Gastrocnemius medialis (tissue), 4 donors: ENCODE data around the gene VAT1L. TPM values are rescaled to one million over a fixed set of nuclear protein-coding genes. Genes with fewer than 3 reads are reported as not detected.

Experiments
- ATAC-seq, 2 donors: fragments of 150-250 bp; one replicate each; pipeline ENCODE4 v1.9.1; 2016
- DNase-seq, 2 donors: peaks; one replicate each; pipeline ENCODE4 v3.0.0-alpha.2; 2019
- H3K27ac ChIP-seq, 4 donors: fragments of 200-600 bp; sonication (generic); 1 replicate in 1 of 4; 2 replicates in 3 of 4; pipeline ENCODE4 v1.5.1; 2016 to 2018; ENCODE audit warnings: mild to moderate bottlenecking in 2 of 4, moderate library complexity in 1 of 4
- H3K27me3 ChIP-seq, 3 donors: fragments of 200-600 bp; sonication (generic) in 2 of 3; 1 replicate in 1 of 3; 2 replicates in 2 of 3; pipeline versions ENCODE4 v1.5.1 to v1.6.0; 2016 to 2019; ENCODE audit warnings: mild to moderate bottlenecking in 1 of 3, moderate library complexity in 1 of 3
- H3K36me3 ChIP-seq, 2 donors: fragments of 200-600 bp; sonication (generic) in 1 of 2; one replicate each; pipeline ENCODE4 v1.5.1; 2017 to 2018
- H3K4me1 ChIP-seq, 2 donors: fragments of 200-600 bp; sonication (generic) in 1 of 2; one replicate each; pipeline ENCODE4 v1.5.1; 2016 to 2017; ENCODE audit warnings: mild to moderate bottlenecking in 2 of 2
- H3K4me3 ChIP-seq, 4 donors: fragments of 200-600 bp; sonication (generic) in 3 of 4; 1 replicate in 1 of 4; 2 replicates in 3 of 4; pipeline ENCODE4 v1.5.1; 2016 to 2019; ENCODE audit warnings: mild to moderate bottlenecking in 2 of 4
- H3K9me3 ChIP-seq, 3 donors: fragments of 200-600 bp; sonication (generic) in 2 of 3; 1 replicate in 1 of 3; 2 replicates in 2 of 3; pipeline ENCODE4 v1.5.1; 2016 to 2019
- POLR2A ChIP-seq, 2 donors: fragments of 450-650 bp; IDR thresholded peaks; one replicate each; pipeline ENCODE4 v1.6.1; 2017; ENCODE audit warnings: antibody characterized with exemption in 2 of 2, mild to moderate bottlenecking in 2 of 2, moderate library complexity in 2 of 2
- in situ Hi-C, 4 donors: fragments of 200-750 bp; cut with MboI; loops; one replicate each; pipeline versions ENCODE4 v1.15.0 to v1.8.0; 2017; ENCODE audit warnings: low sequenced_read_pairs in 4 of 4
- intact Hi-C: fragments of 100-400 bp; cut with DNase I; formaldehyde crosslinking; loops from one replicate; pipeline ENCODE4 v1.15.1; 2023; ENCODE audit warnings: low total_unique reads
- total RNA-seq, 4 donors: library from RNA; depleted of rRNA; stranded (reverse); fragments of >200 nt; gene quantifications; one replicate each; pipeline versions ENCODE4 v1.1.0 to v1.2.3, GENCODE V29; 2016
- TF ChIP-seq, protein P1 (sequence below), 5 experiments: fragments of 450-650 bp in 3 of 5; fragments of 200-600 bp in 2 of 5; sonication (generic) in 2 of 5; IDR thresholded peaks in 4 of 5; conservative IDR thresholded peaks in 1 of 5; 1 replicate in 4 of 5; 2 replicates in 1 of 5; pipeline ENCODE4 v1.5.1; 2016 to 2019; ENCODE audit warnings: antibody characterized with exemption in 5 of 5, mild to moderate bottlenecking in 3 of 5, moderate library complexity in 3 of 5

Gene VAT1L
- total RNA-seq, 4 donors from 2014 or later = 0.04 TPM; not detected in 3

DNA sequence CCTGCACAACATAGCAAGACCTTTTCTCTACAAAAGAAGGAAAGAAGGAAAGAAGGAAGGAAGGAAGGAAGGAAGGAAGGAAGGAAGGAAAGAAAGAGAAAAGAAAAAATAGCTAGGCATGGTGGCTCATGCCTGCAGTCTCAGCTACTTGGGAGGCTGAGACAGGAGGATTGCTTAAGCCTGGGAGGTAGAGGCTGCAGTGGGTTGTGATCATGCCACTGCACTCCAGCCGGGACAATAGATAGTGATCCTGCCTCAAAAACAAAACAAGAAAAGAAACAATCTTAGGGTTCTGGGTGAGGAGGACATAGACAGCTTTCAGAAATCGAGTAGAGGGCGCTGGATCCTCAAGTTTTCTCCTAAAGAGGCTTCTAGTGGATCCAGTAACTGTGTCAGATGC lies 174.3 kb downstream of the VAT1L start:
- in situ Hi-C loops = loop anchor here in 2 of 4 donors (25.0 kb wide), 1 partner anchor 725 kb away; no protein-coding TSS in a partner anchor
- no peaks in the 10 kb centered on the region for H3K4me1 ChIP-seq
- no peak for TF ChIP-seq POLR2A (IDR thresholded peaks at IDR 0.05)
- TF ChIP-seq, protein P1, sequence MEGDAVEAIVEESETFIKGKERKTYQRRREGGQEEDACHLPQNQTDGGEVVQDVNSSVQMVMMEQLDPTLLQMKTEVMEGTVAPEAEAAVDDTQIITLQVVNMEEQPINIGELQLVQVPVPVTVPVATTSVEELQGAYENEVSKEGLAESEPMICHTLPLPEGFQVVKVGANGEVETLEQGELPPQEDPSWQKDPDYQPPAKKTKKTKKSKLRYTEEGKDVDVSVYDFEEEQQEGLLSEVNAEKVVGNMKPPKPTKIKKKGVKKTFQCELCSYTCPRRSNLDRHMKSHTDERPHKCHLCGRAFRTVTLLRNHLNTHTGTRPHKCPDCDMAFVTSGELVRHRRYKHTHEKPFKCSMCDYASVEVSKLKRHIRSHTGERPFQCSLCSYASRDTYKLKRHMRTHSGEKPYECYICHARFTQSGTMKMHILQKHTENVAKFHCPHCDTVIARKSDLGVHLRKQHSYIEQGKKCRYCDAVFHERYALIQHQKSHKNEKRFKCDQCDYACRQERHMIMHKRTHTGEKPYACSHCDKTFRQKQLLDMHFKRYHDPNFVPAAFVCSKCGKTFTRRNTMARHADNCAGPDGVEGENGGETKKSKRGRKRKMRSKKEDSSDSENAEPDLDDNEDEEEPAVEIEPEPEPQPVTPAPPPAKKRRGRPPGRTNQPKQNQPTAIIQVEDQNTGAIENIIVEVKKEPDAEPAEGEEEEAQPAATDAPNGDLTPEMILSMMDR (IDR thresholded peaks at IDR 0.05 in 4 of 5, conservative IDR thresholded peaks at IDR 0.05 in 1 of 5) = no peak
- no peaks in the 10 kb centered on the region for H3K9me3 ChIP-seq
- no peaks in the 10 kb centered on the region for H3K36me3 ChIP-seq
- no peak overlapping the region for H3K4me3 ChIP-seq
- DNase-seq (no peak), ATAC-seq (no peak)
- H3K27me3 ChIP-seq = peaks cover 0 to 3% (median 0%) of the 10 kb centered on the region in 3 donors
- no peak overlapping the region for H3K27ac ChIP-seq
- intact Hi-C loops = no loop called here

DNA sequence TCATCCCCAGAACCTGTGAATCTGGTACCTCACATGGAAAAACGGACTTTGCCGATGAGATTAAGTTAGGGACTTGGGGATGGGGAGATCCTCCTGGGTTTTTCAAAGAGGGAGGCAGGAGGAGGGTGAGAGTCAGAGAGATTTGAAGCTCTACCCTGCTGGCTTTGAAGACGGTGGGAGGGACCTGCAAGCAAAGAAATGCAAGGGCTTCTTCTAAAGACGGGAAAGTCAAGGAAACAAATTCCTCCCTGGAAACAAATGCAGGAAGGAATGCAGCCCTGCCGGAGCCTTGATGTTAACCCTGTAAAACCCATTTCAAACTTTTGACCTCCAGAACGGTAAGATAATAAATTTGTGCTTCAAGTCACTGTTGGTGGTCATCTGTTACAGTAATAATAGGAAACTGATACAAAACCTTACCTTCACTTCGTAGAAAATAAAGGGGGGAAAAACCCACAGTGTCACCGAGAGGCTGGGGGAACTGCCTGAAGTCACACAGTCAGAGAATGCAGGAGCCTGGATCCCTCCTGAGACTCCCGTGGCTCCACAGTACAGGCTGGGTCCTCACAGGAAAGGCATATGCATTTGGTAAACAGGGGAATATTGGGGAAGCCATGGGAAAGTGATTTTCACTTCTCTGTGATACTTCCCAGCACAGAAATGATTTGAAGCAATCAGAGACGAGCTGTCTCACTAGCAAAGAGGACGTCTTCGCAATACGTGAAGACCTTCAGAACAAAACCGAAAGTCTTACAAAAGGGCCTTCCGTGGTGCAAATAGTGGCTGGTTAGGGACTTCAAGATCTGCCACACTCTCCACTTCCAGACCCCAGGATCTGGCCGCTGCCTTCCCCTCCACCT lies 175.1 kb downstream of the VAT1L start:
- intact Hi-C loops (no loop called here), in situ Hi-C loops (loop anchor here in 2 of 4 donors (25.0 kb wide), 1 partner anchor 726 kb away; no protein-coding TSS in a partner anchor)
- no peak overlapping the region for H3K27ac ChIP-seq
- no peak overlapping the region for H3K4me3 ChIP-seq
- no peaks in the 10 kb centered on the region for H3K9me3 ChIP-seq
- no peak for ATAC-seq
- H3K27me3 ChIP-seq = peaks cover 0 to 3% (median 0%) of the 10 kb centered on the region in 3 donors
- TF ChIP-seq, protein P1 (IDR thresholded peaks at IDR 0.05 in 4 of 5, conservative IDR thresholded peaks at IDR 0.05 in 1 of 5) = no peak
- no peak for TF ChIP-seq POLR2A (IDR thresholded peaks at IDR 0.05)
- H3K4me1 ChIP-seq = no peaks in the 10 kb centered on the region
- no peaks in the 10 kb centered on the region for H3K36me3 ChIP-seq
- DNase-seq = no peak

DNA sequence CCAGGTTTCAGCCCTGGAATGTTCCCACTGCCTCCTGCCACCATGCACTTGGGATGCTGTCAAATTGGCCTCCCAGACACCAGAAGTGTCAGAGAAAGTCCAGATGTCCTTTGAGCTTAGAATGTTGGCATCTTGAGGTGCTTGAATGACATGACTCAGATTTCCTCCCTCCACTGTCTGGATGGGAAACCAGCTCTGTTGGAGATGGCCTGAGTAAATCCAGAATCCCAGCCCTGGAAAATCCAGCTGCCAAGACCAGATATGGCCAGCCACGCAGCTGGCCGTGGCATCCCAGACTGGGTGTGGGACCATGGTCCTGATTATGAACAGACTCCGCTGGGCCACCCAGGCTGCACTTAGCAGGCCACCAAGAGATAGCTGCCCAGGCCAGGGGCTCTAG lies 177.0 kb downstream of the VAT1L start:
- no peak overlapping the region for H3K27ac ChIP-seq
- no peak for ATAC-seq
- intact Hi-C loops = no loop called here

DNA sequence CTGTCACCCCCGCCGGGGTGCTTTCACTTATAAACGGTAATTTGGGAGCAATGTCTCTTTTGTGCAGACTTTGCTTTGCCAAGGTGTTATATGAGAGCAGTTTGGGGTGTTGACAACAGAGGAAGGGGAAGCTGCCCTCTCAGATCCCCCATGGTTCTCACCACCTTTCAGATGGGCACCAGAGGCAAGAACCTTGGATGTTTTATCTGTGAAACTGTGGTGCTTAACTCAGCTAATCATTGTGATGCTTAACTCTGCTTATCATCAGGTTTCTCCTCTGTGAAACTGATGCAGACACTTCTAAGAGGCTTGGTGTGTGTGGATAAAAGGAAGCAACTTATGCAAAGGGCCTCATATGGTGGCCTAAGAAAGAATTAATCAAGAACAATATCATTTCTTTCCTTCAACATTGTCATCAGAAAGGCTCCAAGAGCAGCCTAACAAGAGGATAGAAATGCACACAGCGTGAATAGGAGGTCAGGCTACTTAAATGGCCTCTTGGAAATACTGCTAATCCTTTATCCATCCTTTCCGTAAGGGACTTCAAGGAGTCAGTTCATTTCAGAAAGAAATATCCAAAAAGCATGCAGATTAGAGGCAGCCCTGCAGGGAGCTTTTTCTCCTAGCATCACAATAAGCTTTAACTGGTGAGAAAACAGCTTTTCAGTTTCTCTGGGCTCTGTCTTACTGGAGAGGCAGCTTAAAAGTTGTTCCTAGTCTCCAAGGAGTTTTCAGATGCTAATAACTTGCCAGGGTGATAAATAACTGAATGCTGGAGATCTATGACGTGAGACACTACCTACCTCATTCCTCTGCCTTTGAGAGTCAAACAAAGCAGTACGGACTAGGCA lies 178.9 kb downstream of the VAT1L start:
- intact Hi-C loops (no loop called here), in situ Hi-C loops (loop anchor here in 2 of 4 donors (25.0 kb wide), 1 partner anchor 730 kb away; no protein-coding TSS in a partner anchor)
- no peak overlapping the region for H3K27ac ChIP-seq
- ATAC-seq = no peak
- H3K4me1 ChIP-seq = no peaks in the 10 kb centered on the region
- TF ChIP-seq, protein P1 (IDR thresholded peaks at IDR 0.05 in 4 of 5, conservative IDR thresholded peaks at IDR 0.05 in 1 of 5) = no peak
- no peak for TF ChIP-seq POLR2A (IDR thresholded peaks at IDR 0.05)
- H3K36me3 ChIP-seq = no peaks in the 10 kb centered on the region
- DNase-seq = no peak
- H3K9me3 ChIP-seq = no peaks in the 10 kb centered on the region
- H3K27me3 ChIP-seq = peaks cover 0 to 3% (median 0%) of the 10 kb centered on the region in 3 donors
- H3K4me3 ChIP-seq = no peak overlapping the region

More for the DNA sequence above, 177.0 kb downstream of the VAT1L start:
- TF ChIP-seq POLR2A (IDR thresholded peaks at IDR 0.05) = no peak
- TF ChIP-seq, protein P1 (IDR thresholded peaks at IDR 0.05 in 4 of 5, conservative IDR thresholded peaks at IDR 0.05 in 1 of 5) = no peak
- in situ Hi-C loops = loop anchor here in 2 of 4 donors (25.0 kb wide), 1 partner anchor 728 kb away; no protein-coding TSS in a partner anchor
- no peaks in the 10 kb centered on the region for H3K9me3 ChIP-seq
- H3K27me3 ChIP-seq = peaks cover 0 to 3% (median 0%) of the 10 kb centered on the region in 3 donors
- no peaks in the 10 kb centered on the region for H3K36me3 ChIP-seq
- no peaks in the 10 kb centered on the region for H3K4me1 ChIP-seq
- no peak overlapping the region for H3K4me3 ChIP-seq
- no peak for DNase-seq
